Kidney epithelial cell (primary cell): ENCODE results near the gene AKT1S1. TPM values are rescaled to one million over a fixed set of nuclear protein-coding genes. Genes with fewer than 3 reads are reported as not detected.

ENCODE experiments used
- DNase-seq: peaks from one replicate; pipeline ENCODE4 v3.0.0-alpha.2; 2010; ENCODE audit warnings: low read depth
- H3K27me3 ChIP-seq: 2 replicates; pipeline ENCODE4 v1.6.0; 2011; ENCODE audit warnings: low read length; ENCODE audit not compliant: control insufficient read depth, insufficient read depth
- H3K36me3 ChIP-seq: 2 replicates; pipeline ENCODE4 v1.5.1; 2011; ENCODE audit warnings: low read length; ENCODE audit not compliant: control insufficient read depth, insufficient read depth
- H3K4me3 ChIP-seq: 2 replicates; pipeline ENCODE4 v1.5.1; 2011; ENCODE audit warnings: low read depth, mild to moderate bottlenecking, control low read depth, low read length
- total RNA-seq: library from RNA; depleted of rRNA; stranded (reverse); fragments of >200 nt; gene quantifications from 2 replicates; pipeline ENCODE4 v1.2.3, GENCODE V29; 2015
- TF ChIP-seq, protein P1 (sequence below): IDR thresholded peaks from 2 replicates; pipeline ENCODE4 v1.5.1; 2011; ENCODE audit warnings: mild to moderate bottlenecking, moderate library complexity, low read length, control low read depth, inconsistent platforms; ENCODE audit not compliant: insufficient read depth, poor library complexity, severe bottlenecking

AKT1S1 gene
- total RNA-seq, 1 donor from 2014 or later = 23.2 TPM

DNA sequence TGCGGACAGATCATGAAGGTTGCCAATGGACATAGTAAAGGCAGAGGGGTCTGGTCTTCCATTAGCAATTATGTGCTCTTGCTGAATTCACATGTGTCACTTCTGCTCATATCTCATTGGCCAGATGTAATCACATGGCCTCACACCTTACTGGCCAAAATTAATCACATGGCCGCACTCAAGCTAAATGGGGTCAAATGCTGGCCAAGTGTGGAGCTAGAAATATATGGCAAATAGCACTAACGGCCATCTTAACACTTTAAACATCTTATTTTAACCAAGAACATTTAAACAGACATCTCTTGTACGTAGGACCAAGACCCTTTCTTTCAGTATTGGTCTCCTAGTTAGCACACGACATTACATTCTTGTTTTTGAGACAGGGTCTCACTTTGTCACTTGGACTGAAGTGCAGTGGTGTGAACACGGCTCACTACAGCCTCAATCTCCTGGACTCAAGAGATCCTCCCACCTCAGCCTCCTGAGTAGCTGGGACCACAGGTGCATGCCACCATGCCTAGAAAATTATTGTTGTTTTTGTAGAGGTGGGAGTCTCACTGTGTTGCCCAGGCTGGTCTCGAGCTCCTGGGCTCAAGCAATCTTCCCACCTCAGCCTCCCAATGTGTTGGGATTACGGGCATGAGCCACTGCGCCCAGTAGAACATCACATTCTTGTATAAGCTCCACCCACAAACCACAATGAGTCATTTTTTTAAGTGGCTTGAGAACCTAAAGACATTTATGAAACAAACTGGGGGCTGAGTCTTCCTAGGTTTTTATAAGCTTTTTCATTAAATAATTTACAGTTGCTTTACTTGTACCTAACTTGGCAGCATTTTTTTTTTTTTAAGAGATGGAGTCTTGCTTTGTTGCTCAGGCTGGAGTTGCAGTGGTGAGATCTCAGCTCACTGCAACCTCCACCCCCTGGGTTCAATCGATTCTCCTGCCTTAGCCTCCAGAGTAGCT lies 29.1 kb downstream of the AKT1S1 start:
- H3K4me3 ChIP-seq = no peak overlapping the region
- DNase-seq = peak; percentile 80

DNA sequence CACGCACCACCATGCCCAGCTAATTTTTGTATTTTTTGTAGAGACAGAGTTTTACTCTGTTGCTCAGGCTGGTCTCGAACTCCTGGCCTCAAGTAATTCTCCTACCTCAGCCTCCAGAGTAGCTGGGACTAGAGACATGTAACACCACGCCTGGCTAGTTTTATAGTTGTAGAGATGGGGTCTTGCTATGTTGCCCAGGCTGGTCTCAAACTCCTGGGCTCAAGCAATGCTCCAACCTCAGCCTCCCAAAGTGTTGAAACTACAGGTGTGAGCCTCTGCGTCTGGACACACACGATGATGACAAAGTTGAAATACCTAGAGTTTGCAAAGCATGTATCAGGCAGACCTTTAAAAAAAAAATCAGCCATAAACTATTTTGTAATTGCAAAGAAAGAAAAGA lies 30.7 kb downstream of the AKT1S1 start:
- DNase-seq = no peak
- no peak overlapping the region for H3K4me3 ChIP-seq
- H3K27me3 ChIP-seq = no peaks in the 10 kb centered on the region
- no peaks in the 10 kb centered on the region for H3K36me3 ChIP-seq
- TF ChIP-seq, protein P1, sequence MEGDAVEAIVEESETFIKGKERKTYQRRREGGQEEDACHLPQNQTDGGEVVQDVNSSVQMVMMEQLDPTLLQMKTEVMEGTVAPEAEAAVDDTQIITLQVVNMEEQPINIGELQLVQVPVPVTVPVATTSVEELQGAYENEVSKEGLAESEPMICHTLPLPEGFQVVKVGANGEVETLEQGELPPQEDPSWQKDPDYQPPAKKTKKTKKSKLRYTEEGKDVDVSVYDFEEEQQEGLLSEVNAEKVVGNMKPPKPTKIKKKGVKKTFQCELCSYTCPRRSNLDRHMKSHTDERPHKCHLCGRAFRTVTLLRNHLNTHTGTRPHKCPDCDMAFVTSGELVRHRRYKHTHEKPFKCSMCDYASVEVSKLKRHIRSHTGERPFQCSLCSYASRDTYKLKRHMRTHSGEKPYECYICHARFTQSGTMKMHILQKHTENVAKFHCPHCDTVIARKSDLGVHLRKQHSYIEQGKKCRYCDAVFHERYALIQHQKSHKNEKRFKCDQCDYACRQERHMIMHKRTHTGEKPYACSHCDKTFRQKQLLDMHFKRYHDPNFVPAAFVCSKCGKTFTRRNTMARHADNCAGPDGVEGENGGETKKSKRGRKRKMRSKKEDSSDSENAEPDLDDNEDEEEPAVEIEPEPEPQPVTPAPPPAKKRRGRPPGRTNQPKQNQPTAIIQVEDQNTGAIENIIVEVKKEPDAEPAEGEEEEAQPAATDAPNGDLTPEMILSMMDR = no peak

More for the DNA sequence above, 29.1 kb downstream of the AKT1S1 start:
- TF ChIP-seq, protein P1 = no peak
- no peaks in the 10 kb centered on the region for H3K27me3 ChIP-seq
- no peaks in the 10 kb centered on the region for H3K36me3 ChIP-seq

DNA sequence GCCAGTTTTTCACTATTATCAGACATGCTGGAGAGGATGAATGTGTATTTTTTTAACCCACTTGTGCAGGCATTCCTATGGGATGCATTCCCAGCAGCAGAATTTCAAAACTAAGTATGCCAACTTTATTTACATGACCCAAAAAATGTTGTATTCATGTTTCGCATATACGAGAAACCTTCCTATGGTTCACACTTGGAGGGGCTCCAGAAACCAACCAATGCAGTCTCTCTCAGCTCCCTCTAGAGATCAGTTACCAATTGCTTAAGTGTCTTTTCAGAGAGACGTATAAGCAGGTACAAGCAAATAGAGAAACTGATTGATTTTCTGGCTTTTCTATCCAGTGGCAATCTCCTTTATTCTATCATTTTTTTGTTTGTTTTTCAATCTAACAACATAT lies 31.7 kb downstream of the AKT1S1 start:
- Histone ChIP-seq H3K4me3 (no peak overlapping the region), H3K27me3 (no peaks in the 10 kb centered on the region), H3K36me3 (no peaks in the 10 kb centered on the region)
- no peak for DNase-seq
- TF ChIP-seq, protein P1 = no peak

DNA sequence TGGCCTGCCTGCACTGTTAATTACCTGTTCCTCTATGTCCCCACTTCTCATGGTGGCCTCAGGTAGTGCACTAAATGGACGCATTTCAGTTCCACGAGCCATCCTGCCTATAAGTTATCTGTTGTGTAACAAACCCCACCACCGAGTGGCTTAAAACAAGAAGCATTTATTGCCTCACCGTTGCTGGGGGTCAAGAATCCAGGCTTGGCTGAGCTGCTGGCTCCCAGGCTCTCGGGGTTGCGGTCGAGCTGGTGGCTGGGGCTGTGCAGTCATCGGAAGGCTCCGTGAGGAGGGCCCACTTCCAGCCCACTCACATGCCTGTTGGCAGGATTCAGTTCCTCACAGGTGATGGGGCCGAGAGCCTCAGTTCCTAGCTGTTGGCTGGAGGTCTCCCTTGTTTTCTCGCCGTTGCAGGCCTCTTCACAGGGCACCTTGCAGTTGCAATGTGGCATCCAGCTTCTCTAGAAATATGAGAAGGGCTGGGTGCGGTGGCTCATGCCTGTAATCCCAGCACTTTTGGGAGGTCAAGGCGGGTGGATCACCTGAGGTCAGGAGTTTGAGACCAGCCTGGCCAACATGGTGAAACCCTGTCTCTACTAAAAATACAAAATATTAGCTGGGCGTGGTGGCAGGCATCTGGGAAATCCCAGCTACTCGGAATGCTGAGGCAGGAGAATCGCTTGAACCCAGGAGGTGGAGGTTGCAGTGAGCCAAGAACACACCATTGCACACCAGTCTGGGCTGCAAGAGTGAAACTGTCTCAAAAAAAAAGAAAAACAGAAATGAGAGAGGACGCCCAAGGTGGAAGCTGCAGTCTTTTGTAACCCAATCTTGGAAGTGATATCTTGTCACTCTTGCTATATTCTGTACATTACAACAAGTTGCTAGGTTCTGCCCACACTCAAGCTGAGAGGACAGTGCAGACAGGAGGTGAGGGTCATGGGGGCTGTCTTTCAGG lies 32.7 kb downstream of the AKT1S1 start:
- no peak for DNase-seq

DNA sequence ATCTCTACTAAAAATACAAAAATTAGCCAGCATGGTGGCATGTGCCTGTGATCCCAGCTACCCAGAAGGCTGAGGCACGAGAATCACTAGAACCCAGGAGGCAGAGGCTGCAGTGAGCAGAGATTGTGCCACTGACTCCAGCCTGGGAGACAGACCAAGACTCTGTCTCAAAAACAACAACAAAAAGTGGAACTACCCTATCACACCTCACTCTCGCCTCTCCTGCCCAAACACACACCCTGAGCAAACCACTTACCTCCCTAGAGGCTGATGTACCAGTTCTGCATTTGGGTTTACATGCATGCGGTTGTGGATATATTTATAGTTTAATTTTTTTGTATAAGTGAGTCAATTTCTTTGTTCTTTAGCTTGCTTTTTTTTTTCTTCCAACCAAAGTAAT lies 33.9 kb downstream of the AKT1S1 start:
- DNase-seq = no peak
- TF ChIP-seq, protein P1 = no peak
- no peaks in the 10 kb centered on the region for H3K27me3 ChIP-seq
- H3K4me3 ChIP-seq = no peak overlapping the region
- no peaks in the 10 kb centered on the region for H3K36me3 ChIP-seq

More for the DNA sequence above, 32.7 kb downstream of the AKT1S1 start:
- H3K4me3 ChIP-seq = no peak overlapping the region
- TF ChIP-seq, protein P1 = no peak
- H3K27me3 ChIP-seq = no peaks in the 10 kb centered on the region
- H3K36me3 ChIP-seq = no peaks in the 10 kb centered on the region
